ENCODE data around the gene SDHB. TPM values are rescaled to one million over a fixed set of nuclear protein-coding genes. Genes with fewer than 3 reads are reported as not detected.

The SDHB gene
- total and polyA plus RNA-seq, 9 of the 15 experiments (the other 6 are each of a cell fraction or from before 2014, with no cell fraction given) = 207 to 554 (median 365) TPM

DNA sequence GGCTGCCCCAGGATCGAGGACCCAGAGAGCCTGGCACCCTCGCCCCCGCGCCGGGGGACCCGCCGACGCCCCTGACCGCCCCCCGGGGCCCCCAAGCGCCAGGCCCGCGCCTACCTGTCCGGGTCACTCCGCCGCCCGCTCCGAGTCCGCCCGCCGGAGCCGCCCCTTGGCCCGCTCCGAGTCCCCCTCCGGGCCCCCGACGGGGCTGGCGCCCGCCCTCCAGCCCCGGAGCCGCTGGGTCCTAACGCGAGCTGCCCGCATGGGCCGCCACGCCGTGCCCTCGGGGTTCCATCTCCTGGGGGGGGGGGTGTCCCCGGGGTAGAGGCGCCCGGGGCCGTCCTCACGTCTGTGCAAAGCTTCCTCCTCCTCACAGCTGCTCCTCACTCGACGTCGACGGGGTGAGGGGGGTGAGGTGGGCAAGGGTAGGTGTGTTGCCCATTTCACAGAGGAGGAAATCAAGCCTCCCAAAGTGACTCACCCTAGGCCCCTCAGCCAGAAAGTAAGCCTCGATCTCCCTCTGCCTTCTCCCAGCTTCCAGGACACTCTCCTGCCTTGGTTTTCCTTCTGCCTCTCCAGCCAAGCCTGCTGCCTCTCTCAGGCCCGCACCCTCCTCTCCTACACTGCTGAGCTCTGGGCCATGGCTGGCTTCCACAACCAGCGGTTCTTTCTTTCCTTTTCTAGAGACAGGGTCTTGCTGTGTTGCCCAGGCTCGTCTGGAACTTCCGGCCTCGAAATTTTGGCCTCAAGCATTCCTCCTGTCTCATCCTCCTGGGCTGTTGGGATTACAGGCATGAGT is 73.2 kb downstream of the SDHB start, which contains the start of gene MFAP2:
MFAP2 (minus strand) TSS at position 148 of the 796 bp plus-strand sequence. CDS start 2,347 bp downstream, outside the sequence.
- Histone ChIP-seq H3K79me2 (ENCODE audit: control insufficient read depth, insufficient read depth, low read length) (no peaks in the 10 kb centered on the region), H4K20me1 (replicated peaks; ENCODE audit: control insufficient read depth, insufficient read depth, low read length) (peaks cover 18% of the 10 kb centered on the region; the same call in 1 of the 2 replicates), H3K36me3 (ENCODE audit: control insufficient read depth, insufficient read depth, low read length) (peaks cover under 1% of the 10 kb centered on the region; the same call in 1 of the 3 replicates), H3K4me3 (no peak within 1 kb of the TSS), H3K4me2 (ENCODE audit: insufficient read depth, low read length) (no peak within 1 kb of the TSS), H3K27me3 (ENCODE audit: control insufficient read depth in 2 of 2, insufficient read depth in 2 of 2, low read length in 2 of 2) (peaks cover 17 to 25% of the 10 kb centered on the region in 2 experiments; a peak in 3 of 5 replicates), H3K9me3 (replicated peaks; ENCODE audit: control insufficient read depth, insufficient read depth, low read depth, low read length) (no peaks in the 10 kb centered on the region), H2AFZ (ENCODE audit: low read depth, low read length) (no peak within 1 kb of the TSS), H3K4me1 (replicated peaks in 1 of 2; ENCODE audit: control insufficient read depth in 2 of 2, insufficient read depth in 2 of 2, low read length in 2 of 2) (peaks cover 0 to 34% of the 10 kb centered on the region in 2 experiments; a peak in 2 of 5 replicates), H3K9me1 (ENCODE audit: control insufficient read depth, insufficient read depth, low read length) (no peaks in the 10 kb centered on the region), H3K27ac (ENCODE audit: extremely low read depth, low read depth, low read length) (no peak within 1 kb of the TSS), H3K9ac (ENCODE audit: insufficient read depth in 1 of 2, low read depth in 2 of 2, low read length in 2 of 2) (peak within 1 kb of the TSS in 1 of 2 experiments; percentile 20; a peak in 1 of 4 replicates)
- 12% methylated on average over 24 of the region's 53 CpGs for WGBS (ENCODE audit: insufficient coverage, low coverage, missing lambda C conversion rate)
- no peak for FAIRE-seq
- no peak for ATAC-seq
- CTCF ChIA-PET (ENCODE audit: low intra/inter-chr PET ratio) = no interaction called here
- intact Hi-C loops (cut with micrococcal nuclease) = no loop called here
- in situ Hi-C loops (cut with MboI) = no loop called here
- POLR2A ChIA-PET = interaction anchor here (0.6 to 1.8 kb wide), 4 partner anchors 9 to 121 kb away, joined by 3 to 5 read pairs (median 4); no protein-coding TSS in a partner anchor
- DNase-seq (ENCODE audit: extremely low read depth in 1 of 4, low spot score in 3 of 4) = no peak
- no TSS peak for BruUV-seq (replicated peaks)
- TF ChIP-seq NCOA4 (IDR thresholded peaks at IDR 0.05; ENCODE audit: partially characterized antibody) (no peak), ZC3H8 (IDR thresholded peaks at IDR 0.05) (no peak), SMARCE1 (IDR thresholded peaks at IDR 0.05) (no peak), ELF4 (CRISPR knock-in tag; IDR thresholded peaks at IDR 0.05) (no peak), ZBTB8A (IDR thresholded peaks at IDR 0.05; ENCODE audit: partially characterized antibody) (no peak), MXI1 (IDR thresholded peaks at IDR 0.05; ENCODE audit: low read depth, low read length) (no peak), ZNF586 (CRISPR knock-in tag; conservative IDR thresholded peaks at IDR 0.05) (no peak), HNRNPL (IDR thresholded peaks at IDR 0.05; ENCODE audit: low read depth, low read length) (0 out of 2 replicates have a peak, but pooled peaks have one; percentile 25), NUFIP1 (IDR thresholded peaks at IDR 0.05; ENCODE audit: partially characterized antibody) (no peak), RBM15 (IDR thresholded peaks at IDR 0.05; ENCODE audit: insufficient read depth, low read length) (no peak), NONO (IDR thresholded peaks at IDR 0.05; ENCODE audit: low read depth in 2 of 2, low read length in 1 of 2) (no peak), E2F3 (CRISPR knock-in tag; IDR thresholded peaks at IDR 0.05) (no peak), ETS2 (tag; IDR thresholded peaks at IDR 0.05; ENCODE audit: borderline replicate concordance, poor library complexity, severe bottlenecking) (no peak)
- TF ChIP-seq, protein P1, sequence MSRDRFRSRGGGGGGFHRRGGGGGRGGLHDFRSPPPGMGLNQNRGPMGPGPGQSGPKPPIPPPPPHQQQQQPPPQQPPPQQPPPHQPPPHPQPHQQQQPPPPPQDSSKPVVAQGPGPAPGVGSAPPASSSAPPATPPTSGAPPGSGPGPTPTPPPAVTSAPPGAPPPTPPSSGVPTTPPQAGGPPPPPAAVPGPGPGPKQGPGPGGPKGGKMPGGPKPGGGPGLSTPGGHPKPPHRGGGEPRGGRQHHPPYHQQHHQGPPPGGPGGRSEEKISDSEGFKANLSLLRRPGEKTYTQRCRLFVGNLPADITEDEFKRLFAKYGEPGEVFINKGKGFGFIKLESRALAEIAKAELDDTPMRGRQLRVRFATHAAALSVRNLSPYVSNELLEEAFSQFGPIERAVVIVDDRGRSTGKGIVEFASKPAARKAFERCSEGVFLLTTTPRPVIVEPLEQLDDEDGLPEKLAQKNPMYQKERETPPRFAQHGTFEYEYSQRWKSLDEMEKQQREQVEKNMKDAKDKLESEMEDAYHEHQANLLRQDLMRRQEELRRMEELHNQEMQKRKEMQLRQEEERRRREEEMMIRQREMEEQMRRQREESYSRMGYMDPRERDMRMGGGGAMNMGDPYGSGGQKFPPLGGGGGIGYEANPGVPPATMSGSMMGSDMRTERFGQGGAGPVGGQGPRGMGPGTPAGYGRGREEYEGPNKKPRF (IDR thresholded peaks at IDR 0.05; ENCODE audit: low read depth, low read length) = no peak
- TF ChIP-seq, protein P2, sequence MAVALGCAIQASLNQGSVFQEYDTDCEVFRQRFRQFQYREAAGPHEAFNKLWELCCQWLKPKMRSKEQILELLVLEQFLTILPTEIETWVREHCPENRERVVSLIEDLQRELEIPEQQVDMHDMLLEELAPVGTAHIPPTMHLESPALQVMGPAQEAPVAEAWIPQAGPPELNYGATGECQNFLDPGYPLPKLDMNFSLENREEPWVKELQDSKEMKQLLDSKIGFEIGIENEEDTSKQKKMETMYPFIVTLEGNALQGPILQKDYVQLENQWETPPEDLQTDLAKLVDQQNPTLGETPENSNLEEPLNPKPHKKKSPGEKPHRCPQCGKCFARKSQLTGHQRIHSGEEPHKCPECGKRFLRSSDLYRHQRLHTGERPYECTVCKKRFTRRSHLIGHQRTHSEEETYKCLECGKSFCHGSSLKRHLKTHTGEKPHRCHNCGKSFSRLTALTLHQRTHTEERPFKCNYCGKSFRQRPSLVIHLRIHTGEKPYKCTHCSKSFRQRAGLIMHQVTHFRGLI (CRISPR knock-in tag; IDR thresholded peaks at IDR 0.05) = no peak
- TF ChIP-seq, protein P3, sequence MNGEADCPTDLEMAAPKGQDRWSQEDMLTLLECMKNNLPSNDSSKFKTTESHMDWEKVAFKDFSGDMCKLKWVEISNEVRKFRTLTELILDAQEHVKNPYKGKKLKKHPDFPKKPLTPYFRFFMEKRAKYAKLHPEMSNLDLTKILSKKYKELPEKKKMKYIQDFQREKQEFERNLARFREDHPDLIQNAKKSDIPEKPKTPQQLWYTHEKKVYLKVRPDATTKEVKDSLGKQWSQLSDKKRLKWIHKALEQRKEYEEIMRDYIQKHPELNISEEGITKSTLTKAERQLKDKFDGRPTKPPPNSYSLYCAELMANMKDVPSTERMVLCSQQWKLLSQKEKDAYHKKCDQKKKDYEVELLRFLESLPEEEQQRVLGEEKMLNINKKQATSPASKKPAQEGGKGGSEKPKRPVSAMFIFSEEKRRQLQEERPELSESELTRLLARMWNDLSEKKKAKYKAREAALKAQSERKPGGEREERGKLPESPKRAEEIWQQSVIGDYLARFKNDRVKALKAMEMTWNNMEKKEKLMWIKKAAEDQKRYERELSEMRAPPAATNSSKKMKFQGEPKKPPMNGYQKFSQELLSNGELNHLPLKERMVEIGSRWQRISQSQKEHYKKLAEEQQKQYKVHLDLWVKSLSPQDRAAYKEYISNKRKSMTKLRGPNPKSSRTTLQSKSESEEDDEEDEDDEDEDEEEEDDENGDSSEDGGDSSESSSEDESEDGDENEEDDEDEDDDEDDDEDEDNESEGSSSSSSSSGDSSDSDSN (IDR thresholded peaks at IDR 0.05; ENCODE audit: borderline replicate concordance in 1 of 2, low read depth in 2 of 2, low read length in 2 of 2) = no peak
